Measurements from ENCODE around the gene AIG1. TPM values are rescaled to one million over a fixed set of nuclear protein-coding genes. Genes with fewer than 3 reads are reported as not detected.

Gene AIG1
- total and polyA plus RNA-seq, 2 experiments from 2014 or later = 92.8 to 102 TPM

DNA sequence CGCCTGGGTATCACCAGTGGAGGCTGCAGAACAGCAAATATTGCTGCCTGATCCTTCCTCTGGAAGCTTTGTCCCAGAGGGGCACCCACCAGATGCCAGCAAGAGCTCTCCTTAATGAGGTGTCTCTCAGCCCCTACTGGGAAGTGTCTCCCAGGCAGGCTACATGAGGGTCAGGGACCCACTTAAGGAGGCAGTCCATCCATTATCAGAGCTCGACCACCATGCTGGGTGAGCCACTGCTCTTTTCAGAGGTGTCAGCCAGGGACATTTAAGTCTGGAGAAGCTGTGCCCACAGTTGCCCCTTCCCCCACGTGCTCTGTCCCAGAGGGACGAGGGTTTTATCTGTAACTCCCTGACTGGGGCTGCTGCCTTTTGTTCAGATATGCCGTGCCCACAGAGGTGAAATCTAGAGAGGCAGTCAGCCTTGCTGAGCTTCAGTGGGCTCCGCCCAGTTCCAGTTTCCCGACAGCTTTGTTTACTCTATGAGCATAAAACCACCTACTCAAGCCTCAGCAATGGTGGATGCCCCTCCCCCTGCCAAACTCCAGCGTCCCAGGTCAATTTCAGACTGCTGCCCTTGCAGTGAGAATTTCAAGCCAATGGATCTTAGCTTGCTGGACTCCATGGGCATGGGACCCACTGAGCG is 25.9 kb upstream of the AIG1 start:
- WGBS (ENCODE audit: low lambda C conversion rate, missing lambda C conversion rate) = 80% methylated on average over 9 of the region's 9 CpGs
- Histone ChIP-seq H3K4me1 (ENCODE audit: insufficient read depth) (no peaks in the 10 kb centered on the region), H3K9me3 (ENCODE audit: low read depth) (no peaks in the 10 kb centered on the region), H3K27ac (no peak overlapping the region), H3K27me3 (no peaks in the 10 kb centered on the region), H3K4me2 (no peak overlapping the region), H4K20me1 (ENCODE audit: insufficient read depth, poor library complexity, severe bottlenecking) (no peaks in the 10 kb centered on the region), H2AFZ (no peak overlapping the region), H3K36me3 (replicated peaks; ENCODE audit: insufficient read depth, low read depth) (no peaks in the 10 kb centered on the region), H3K4me3 (no peak overlapping the region), H3K9me2 (replicated peaks; ENCODE audit: insufficient read depth) (no peaks in the 10 kb centered on the region), H3K79me2 (no peaks in the 10 kb centered on the region)
- TF ChIP-seq EZH2phosphoT487 (IDR thresholded peaks at IDR 0.05; ENCODE audit: low read depth, severe bottlenecking, unreplicated experiment) (no peak), EZH2 (IDR thresholded peaks at IDR 0.05; ENCODE audit: borderline replicate concordance) (no peak)
- TF ChIP-seq, protein P1, sequence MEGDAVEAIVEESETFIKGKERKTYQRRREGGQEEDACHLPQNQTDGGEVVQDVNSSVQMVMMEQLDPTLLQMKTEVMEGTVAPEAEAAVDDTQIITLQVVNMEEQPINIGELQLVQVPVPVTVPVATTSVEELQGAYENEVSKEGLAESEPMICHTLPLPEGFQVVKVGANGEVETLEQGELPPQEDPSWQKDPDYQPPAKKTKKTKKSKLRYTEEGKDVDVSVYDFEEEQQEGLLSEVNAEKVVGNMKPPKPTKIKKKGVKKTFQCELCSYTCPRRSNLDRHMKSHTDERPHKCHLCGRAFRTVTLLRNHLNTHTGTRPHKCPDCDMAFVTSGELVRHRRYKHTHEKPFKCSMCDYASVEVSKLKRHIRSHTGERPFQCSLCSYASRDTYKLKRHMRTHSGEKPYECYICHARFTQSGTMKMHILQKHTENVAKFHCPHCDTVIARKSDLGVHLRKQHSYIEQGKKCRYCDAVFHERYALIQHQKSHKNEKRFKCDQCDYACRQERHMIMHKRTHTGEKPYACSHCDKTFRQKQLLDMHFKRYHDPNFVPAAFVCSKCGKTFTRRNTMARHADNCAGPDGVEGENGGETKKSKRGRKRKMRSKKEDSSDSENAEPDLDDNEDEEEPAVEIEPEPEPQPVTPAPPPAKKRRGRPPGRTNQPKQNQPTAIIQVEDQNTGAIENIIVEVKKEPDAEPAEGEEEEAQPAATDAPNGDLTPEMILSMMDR (IDR thresholded peaks at IDR 0.05; ENCODE audit: poor library complexity) = no peak
- no peak for DNase-seq (ENCODE audit: low spot score)

DNA sequence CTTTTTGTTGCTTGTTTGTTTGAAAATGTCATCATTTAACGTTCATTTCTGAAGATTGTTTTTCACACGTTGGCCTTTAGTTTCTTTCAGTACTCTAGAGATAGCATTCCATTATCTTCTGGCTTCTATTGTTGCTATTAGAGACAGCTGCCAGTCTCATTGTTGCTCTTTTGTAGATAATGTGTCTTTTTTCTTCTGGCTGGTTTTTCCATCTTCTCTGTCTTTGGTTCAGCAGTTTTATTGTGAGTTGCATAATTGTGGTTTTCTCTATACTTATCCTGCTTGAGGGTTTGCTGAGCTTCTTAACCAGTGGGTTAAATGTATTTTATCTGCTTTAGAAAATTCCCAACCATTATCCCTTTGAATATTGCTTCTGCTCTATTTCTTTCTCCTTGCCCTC is 23.2 kb upstream of the AIG1 start:
- DNase-seq (ENCODE audit: low spot score) = no peak
- Histone ChIP-seq H3K9me3 (ENCODE audit: low read depth) (no peaks in the 10 kb centered on the region), H3K4me2 (no peak overlapping the region), H3K9me2 (replicated peaks; ENCODE audit: insufficient read depth) (no peaks in the 10 kb centered on the region), H3K27ac (no peak overlapping the region), H3K27me3 (no peaks in the 10 kb centered on the region), H3K4me1 (ENCODE audit: insufficient read depth) (no peaks in the 10 kb centered on the region), H3K79me2 (no peaks in the 10 kb centered on the region), H4K20me1 (ENCODE audit: insufficient read depth, poor library complexity, severe bottlenecking) (no peaks in the 10 kb centered on the region), H3K4me3 (no peak overlapping the region), H3K36me3 (replicated peaks; ENCODE audit: insufficient read depth, low read depth) (no peaks in the 10 kb centered on the region), H2AFZ (no peak overlapping the region)
- TF ChIP-seq EZH2phosphoT487 (IDR thresholded peaks at IDR 0.05; ENCODE audit: low read depth, severe bottlenecking, unreplicated experiment) (no peak), EZH2 (IDR thresholded peaks at IDR 0.05; ENCODE audit: borderline replicate concordance) (no peak)
- TF ChIP-seq, protein P1 (IDR thresholded peaks at IDR 0.05; ENCODE audit: poor library complexity) = no peak
- WGBS (ENCODE audit: low lambda C conversion rate, missing lambda C conversion rate) = 52% methylated on average over 2 of the region's 2 CpGs

DNA sequence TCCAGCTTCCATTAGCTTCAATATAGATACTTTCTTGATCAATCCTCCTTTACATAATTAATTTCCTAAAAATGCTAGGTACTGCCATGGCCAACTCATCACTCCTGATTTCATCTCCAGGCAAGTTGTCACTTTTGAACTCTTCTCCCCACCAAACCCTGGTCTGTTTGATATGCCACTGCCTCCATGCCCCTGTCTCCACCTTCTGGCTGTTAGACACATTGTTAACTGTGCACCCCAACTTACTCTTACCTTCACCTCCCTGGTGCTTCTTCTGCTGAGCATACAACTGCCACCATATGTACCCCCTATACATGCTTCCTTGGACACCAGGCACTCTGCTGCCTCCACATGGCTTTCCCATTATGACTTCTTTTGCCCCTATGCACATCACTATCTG is 21.9 kb upstream of the AIG1 start:
- H3K79me2 ChIP-seq = no peaks in the 10 kb centered on the region
- no peaks in the 10 kb centered on the region for H4K20me1 ChIP-seq (ENCODE audit: insufficient read depth, poor library complexity, severe bottlenecking)
- H3K4me3 ChIP-seq = no peak overlapping the region
- no peak for DNase-seq (ENCODE audit: low spot score)
- H3K27ac ChIP-seq = no peak overlapping the region
- H3K4me2 ChIP-seq = no peak overlapping the region
- no peaks in the 10 kb centered on the region for H3K27me3 ChIP-seq
- H3K4me1 ChIP-seq (ENCODE audit: insufficient read depth) = no peaks in the 10 kb centered on the region
- no peak overlapping the region for H2AFZ ChIP-seq
- H3K36me3 ChIP-seq (replicated peaks; ENCODE audit: insufficient read depth, low read depth) = no peaks in the 10 kb centered on the region
- TF ChIP-seq EZH2 (IDR thresholded peaks at IDR 0.05; ENCODE audit: borderline replicate concordance) = no peak
- no peak for TF ChIP-seq EZH2phosphoT487 (IDR thresholded peaks at IDR 0.05; ENCODE audit: low read depth, severe bottlenecking, unreplicated experiment)
- TF ChIP-seq, protein P1 (IDR thresholded peaks at IDR 0.05; ENCODE audit: poor library complexity) = no peak
- no peaks in the 10 kb centered on the region for H3K9me3 ChIP-seq (ENCODE audit: low read depth)
- H3K9me2 ChIP-seq (replicated peaks; ENCODE audit: insufficient read depth) = no peaks in the 10 kb centered on the region

All from hepatocyte (in vitro differentiated cells).